Measurements from ENCODE around the gene RDX.
"Not testable (repeated sequence)": the region's sequence is repeated elsewhere in the genome, so short reads cannot be mapped to it uniquely, and the experiment has no call there.

RDX gene

DNA sequence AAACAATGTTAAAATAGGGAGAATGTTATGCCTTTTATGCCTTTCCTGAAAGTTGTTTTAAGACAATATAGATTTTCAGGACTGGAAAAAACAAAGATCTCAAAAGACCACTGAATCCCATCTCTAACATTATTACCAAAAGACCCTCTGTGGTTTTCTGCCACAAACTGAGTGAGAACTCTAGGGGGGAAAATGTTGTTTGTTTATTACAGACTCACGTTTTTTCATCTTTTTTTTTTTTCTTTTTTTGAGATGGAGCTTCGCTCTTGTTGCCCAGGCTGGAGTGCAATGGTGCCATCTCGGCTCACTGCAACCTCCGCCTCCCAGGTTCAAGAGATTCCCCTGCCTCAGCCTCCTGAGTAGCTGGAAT lies 9.6 kb upstream of the RDX start:
- peak overlapping the region; percentile 22 for H3K27ac ChIP-seq
- DNase-seq (ENCODE audit: low read depth, low spot score), result not testable (repeated sequence)

DNA sequence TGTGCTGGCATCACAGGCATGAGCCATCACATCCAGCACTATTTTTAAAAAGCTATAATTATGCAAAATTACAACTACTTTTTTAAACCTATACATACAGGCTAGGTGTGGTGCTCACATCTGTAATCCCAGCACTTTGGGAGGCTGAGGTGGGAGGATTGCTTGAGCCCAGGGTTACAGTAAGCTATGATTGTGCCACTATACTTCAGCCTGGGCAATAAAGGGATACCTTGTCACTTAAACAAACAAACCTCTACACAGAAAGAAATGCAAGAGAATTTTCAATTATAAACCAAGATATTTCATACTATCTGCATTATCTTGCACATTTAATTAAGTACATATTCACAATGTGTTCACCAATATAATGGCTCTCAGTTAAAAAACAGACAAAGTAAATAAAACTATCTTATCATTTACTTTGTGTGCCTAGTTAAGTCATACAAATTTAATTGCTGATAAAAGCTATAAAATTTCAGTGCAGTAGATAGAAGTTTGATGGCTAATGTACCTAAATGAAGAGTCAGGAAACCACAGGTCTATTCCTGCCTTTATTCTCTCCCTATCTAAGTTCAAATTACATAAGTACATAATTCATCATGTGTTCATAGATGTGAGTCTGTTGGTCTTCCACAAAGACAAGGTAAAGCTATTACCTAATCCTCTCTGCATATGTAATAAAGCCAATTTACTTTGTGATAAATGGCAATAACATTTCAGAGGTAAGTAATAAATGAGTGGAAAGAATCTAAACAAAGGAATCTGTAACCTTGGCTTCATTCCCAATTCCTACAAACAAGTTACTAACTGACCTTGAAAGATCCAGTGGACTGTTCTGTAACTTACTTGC lies 9.0 kb upstream of the RDX start:
- DNase-seq (ENCODE audit: low read depth, low spot score), result peak; percentile 89
- peak overlapping the region; percentile 22 for H3K27ac ChIP-seq

GRCh38 chr11:110303414-110303826 lies 7.0 kb upstream of the RDX start:
- no peak for DNase-seq (ENCODE audit: low read depth, low spot score)
- no peak overlapping the region for H3K27ac ChIP-seq

- no peak for DNase-seq (ENCODE audit: low read depth, low spot score)
- no peak overlapping the region for H3K27ac ChIP-seq
Observed at GRCh38 chr11:110301577-110301976, 5.2 kb upstream of the RDX start.

DNA sequence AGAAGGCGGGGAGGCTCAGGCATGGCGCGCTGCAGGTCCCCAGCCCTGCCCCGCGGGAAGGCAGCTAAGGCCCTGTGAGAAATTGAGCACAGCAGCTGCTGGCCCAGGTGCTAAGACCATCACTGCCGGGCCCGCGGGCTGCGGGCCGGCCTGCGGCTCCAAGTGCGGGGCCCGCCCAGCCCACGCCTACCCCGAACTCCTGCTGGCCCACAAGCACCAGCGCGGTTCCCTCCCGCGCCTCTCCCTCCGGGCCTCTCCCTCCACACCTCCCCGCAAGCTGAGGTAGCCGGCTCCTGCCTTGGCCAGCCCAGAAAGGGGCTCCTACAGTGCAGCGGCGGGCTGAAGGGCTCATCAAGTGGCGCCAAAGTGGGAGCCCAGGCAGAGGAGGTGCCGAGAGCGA lies 4.6 kb upstream of the RDX start:
- no peak overlapping the region for H3K27ac ChIP-seq
- no peak for DNase-seq (ENCODE audit: low read depth, low spot score)

DNA sequence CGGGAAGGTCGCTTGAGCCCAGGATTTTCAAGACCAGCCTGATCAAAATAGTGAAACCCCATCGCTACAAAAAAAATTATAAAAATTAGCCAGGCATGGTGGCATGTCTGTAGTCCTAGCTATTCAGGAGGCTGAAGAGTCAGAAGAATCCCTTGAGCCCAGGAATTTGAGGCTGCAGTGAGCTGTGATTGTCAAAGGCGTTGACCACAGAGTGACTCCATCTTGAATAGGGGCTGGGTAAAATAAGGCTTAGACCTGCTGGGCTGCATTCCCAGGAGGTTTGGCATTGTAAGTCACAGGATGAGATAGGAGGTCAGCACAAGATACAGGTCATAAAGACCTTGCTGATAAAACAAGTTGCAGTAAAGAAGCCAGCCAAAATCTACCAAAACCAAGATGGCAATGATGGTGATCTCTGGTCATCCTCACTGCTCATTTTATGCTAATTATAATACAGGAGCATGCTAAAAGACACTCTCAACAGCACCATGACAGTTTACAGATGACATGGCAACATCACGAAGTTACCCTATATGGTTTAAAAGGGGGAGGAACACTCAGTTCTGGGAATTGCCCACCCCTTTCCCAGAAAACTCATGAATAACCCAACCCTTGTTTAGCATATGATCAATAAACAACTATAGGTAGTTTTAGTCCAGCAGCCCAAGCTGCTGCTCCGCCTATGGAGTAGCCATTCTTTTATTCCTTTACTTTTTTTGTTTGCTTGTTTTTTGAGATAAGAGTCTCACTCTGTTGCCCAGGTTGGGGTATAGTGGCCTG lies 2.8 kb upstream of the RDX start:
- DNase-seq (ENCODE audit: low read depth, low spot score), result no peak
- peak overlapping the region; percentile 92 for H3K27ac ChIP-seq

- peak; percentile 59 for DNase-seq (ENCODE audit: low read depth, low spot score)
Observed at GRCh38 chr11:110298301-110298765, 1.9 kb upstream of the RDX start.

DNA sequence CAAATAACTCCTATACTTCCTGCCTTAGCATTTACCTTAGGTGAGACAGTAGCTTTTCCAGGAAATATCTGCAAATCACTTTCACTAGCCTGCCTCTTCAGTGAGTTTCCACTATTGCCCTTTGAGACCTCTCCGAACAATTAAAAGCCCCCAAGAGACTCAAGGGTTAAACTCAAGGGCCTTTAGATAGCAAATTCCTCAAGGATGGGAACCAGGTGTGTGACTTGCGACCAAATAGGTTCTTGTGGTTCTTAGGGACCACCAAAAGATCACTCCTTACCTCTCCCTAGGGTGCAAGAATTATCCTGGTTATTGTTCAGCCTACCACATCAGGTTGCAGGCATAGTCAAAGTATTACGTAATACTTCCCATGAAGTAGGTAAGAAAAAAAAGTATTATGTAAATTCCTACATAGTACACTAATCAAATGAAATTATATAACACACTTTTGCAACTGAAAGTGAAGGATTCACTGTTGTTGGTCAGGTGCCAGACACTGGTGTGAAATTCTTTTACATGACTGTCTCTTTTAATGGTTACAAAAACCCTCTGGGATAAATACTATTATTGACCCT lies 1.4 kb upstream of the RDX start:
- DNase-seq (ENCODE audit: low read depth, low spot score), result peak; percentile 56

More at GRCh38 chr11:110298301-110298765, 1.9 kb upstream of the RDX start:
- H3K27ac ChIP-seq, result peak overlapping the region; percentile 92

GRCh38 chr11:110297076-110297725 lies 787 bp upstream of the RDX start:
- peak overlapping the region; percentile 92 for H3K27ac ChIP-seq
- DNase-seq (ENCODE audit: low read depth, low spot score), result no peak

More for the DNA sequence above, 1.4 kb upstream of the RDX start:
- peak overlapping the region; percentile 92 for H3K27ac ChIP-seq

DNA sequence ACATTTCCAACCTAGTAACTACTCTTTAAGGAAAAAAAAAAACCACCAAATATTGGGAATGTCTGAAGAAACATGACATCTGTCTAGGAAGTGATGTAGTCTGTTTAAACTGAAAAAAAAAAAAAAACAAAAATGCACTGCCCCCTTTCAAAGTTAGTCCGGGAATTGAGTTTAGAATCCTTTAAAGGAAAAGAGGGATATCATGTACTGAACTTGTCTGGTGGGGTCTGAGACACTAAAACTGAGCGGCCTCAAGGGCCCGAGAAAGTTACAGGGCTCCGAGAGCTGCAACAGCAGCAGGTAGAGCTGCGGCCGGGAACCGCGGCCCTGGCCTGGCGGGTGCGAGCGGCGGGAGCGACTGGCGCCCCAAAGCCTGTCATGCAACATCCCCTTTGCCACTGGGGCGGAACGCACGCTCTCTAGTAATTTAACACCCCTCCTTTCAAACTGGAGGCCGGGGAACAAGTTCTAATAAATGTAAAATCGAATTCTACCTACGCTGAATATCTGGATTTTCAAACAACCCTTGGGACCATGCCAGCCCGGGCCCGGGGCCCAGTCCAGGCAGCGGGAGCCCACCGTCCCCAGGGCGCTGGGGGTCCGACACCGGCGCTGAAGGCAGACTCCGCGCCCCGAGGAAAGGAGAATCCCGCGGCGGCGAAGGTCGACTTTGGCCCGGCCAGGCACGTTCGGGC lies 736 bp downstream of the RDX start:
- peak overlapping the region; percentile 92 for H3K27ac ChIP-seq
- DNase-seq (ENCODE audit: low read depth, low spot score), result no peak

DNA sequence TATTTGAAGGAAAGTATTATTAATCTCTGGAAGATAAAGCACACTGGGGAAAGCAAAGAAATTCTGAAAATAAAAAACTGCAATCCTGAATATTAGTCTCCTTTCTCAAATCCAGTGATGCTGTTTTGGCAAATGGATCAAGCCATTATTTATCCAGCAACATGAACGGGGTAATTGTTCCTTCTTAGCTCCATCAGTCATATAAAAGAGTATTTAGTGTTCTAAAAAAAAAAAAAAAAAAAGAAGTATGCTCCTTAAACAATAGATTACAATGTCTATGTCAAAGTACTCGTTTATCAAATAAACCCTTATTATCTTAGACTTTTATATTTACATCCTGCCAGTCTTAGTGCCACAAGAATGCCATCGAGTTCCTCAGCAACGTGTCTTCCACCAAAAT lies 1.3 kb downstream of the RDX start:
- peak overlapping the region; percentile 92 for H3K27ac ChIP-seq
- DNase-seq (ENCODE audit: low read depth, low spot score), result no peak

GRCh38 chr11:110294509-110294908 lies 1.9 kb downstream of the RDX start:
- H3K27ac ChIP-seq, result no peak overlapping the region
- no peak for DNase-seq (ENCODE audit: low read depth, low spot score)

GRCh38 chr11:110293389-110293788 lies 3.0 kb downstream of the RDX start:
- DNase-seq (ENCODE audit: low read depth, low spot score), result no peak
- H3K27ac ChIP-seq, result no peak overlapping the region

DNA sequence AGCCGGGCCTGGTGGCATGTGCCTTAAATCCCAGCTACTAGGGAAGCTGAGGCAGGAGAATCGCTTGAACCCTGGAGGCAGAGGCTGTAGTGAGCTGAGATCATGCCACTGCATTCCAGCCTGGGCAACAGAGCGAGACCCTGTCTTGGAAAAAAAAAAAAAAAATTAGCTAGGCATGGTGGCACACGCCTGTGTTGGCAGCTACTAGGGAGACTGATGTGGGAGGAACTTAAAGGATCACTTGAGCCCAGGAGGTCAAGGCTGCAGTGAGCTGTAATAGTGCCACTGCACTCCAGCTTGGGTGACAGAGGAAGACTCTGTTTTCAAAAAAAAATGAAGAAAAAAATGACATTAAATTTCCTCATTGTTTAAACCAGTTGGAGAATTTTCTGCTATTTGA lies 4.3 kb downstream of the RDX start:
- not testable (repeated sequence) for DNase-seq (ENCODE audit: low read depth, low spot score); H3K27ac ChIP-seq

DNA sequence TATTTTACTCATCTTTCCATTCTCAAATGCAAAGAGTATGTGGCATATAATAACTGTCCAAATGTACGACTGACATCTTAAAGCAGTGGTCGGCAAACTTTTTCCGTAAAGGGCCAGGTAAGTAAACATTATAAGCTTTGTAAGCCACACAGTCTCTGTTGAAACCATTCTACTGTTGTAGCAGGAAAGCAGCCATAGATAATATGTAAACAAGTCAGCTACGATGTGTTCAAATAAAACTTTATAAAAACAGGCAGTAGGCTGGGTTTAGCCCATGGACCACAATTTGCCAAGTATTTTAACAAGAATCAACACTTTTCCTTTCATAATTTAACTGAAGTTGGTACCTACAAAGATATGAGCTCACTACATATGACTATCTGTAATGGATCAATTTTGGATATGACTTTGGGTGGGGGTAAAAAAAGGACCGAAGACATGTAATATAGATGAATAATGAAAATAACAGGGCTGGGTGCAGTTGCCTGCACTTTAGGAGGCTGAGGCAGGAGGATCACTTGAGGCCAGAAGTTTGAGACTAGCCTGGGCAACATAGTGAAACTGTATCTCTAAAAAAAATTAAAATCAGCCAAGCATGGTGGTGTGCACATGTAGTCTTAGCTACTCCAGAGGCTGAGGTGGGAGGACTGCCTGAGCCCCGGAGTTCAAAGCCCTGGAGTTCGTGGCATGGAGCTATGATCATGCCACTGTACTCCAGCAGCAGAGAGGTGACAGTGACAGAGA lies 5.7 kb downstream of the RDX start:
- H3K27ac ChIP-seq, result no peak overlapping the region
- no peak for DNase-seq (ENCODE audit: low read depth, low spot score)

GRCh38 chr11:110289472-110289871 lies 6.9 kb downstream of the RDX start:
- DNase-seq (ENCODE audit: low read depth, low spot score), result no peak
- no peak overlapping the region for H3K27ac ChIP-seq

- no peak for DNase-seq (ENCODE audit: low read depth, low spot score)
- H3K27ac ChIP-seq, result no peak overlapping the region
Observed at GRCh38 chr11:110287537-110287936, 8.9 kb downstream of the RDX start.

GRCh38 chr11:110286298-110287040 lies 9.9 kb downstream of the RDX start:
- DNase-seq (ENCODE audit: low read depth, low spot score), result no peak
- H3K27ac ChIP-seq, result no peak overlapping the region
